B cell (primary cell): Measurements from ENCODE around the gene DESI2.

Experiments used
- CTCF ChIP-seq: fragments of 200-600 bp; IDR thresholded peaks from one replicate; pipeline ENCODE4 v1.8.0; 2022; ENCODE audit warnings: antibody characterized with exemption, mild to moderate bottlenecking
- EZH2 ChIP-seq: IDR thresholded peaks from 2 replicates; pipeline ENCODE4 v1.6.1; 2012; ENCODE audit warnings: borderline replicate concordance, low read depth, mild to moderate bottlenecking, moderate library complexity, low read length; ENCODE audit not compliant: insufficient read depth, poor library complexity, severe bottlenecking

- TF ChIP-seq CTCF (no peak), EZH2 (no peak)
Observed at GRCh38 chr1:244653439-244654107, 647 bp downstream of the DESI2 start.
